Epithelial cell of proximal tubule (primary cell): ENCODE measurements around the gene ELP5. TPM values are rescaled to one million over a fixed set of nuclear protein-coding genes. Genes with fewer than 3 reads are reported as not detected.

Source experiments
- DNase-seq: peaks from one replicate; pipeline ENCODE4 v3.0.0-alpha.2; 2011; ENCODE audit warnings: low read depth
- H3K4me3 ChIP-seq: 2 replicates; pipeline ENCODE4 v1.5.1; 2011; ENCODE audit warnings: low read depth, mild to moderate bottlenecking, low read length
- CTCF ChIP-seq: conservative IDR thresholded peaks from 2 replicates; pipeline ENCODE4 v1.5.1; 2012; ENCODE audit warnings: low read depth, mild to moderate bottlenecking, low read length
- total RNA-seq: library from RNA; depleted of rRNA; stranded (reverse); fragments of >200 nt; gene quantifications from 2 replicates; pipeline ENCODE4 v1.2.3, GENCODE V29; 2015

The ELP5 gene
- total RNA-seq, 1 donor from 2014 or later = 37.0 TPM

DNA sequence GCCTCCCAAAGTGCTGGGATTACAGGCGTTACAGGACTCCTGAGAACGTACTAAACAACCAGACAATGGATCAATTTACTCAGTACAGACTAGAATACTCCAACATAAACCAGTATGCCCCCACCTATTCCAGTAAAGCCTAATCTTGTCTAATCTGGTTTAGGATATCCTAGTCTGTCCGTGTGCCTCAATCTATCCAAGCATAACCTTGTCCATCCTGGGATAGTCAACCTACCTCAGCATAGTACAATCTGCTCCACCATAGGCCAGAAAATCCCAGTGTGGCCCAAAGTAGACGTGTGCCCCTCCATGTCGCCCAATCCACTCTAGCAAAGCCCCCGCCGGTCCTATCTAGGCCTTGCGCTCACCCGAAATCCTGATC, 18.3 kb upstream of the ELP5 start:
- no peak for DNase-seq
- peak overlapping the region; percentile 72 for H3K4me3 ChIP-seq
- TF ChIP-seq CTCF = no peak

DNA sequence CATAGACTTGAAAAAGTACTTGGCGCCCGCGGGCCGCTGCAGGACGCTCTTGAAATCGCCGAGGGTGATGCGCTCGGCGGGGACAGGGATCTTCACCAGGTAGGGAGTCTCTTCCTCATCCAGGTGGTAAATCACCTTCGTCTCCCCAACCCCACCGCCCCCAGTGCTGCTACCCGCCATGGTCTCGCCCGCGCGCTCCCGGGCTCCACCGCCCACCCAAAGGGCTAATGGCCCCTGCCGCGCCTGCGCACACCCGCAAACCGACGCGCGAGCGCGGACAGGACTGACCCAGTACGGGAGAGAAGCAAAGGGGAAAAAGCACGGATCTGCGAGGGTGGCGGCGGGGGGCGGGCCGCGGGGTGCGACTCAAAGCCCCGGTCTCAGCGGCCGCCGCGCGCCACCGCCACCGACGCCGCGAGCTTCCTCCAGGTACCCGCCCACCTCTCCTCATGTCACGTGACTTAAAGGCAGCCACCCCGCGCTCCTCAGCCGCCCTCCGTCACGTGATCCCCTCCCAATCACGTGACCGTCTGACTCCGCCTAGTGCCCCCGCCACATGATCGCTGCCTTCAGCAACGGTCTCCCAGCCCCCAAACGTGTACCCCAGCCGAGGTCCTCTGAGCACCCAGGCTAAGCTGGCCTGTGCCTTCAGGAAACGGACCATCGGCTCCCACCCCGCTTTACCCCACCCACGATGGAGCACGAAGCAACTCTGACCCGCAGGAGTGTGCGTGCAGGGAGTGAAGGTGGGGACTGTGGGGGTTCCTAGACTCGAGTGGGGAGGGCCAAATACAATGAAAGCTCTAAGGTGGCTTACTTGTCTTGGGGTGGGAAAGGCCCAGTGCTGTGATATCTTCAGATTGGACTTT, 17.7 kb upstream of the ELP5 start, which contains the start of gene DVL2:
DVL2 (minus strand) TSS at position 435 of the 869 bp plus-strand sequence; CDS start at position 180, 255 bp downstream.
- TF ChIP-seq CTCF = no peak
- peak within 1 kb of the TSS; percentile 72 for H3K4me3 ChIP-seq
- DNase-seq = no peak

DNA sequence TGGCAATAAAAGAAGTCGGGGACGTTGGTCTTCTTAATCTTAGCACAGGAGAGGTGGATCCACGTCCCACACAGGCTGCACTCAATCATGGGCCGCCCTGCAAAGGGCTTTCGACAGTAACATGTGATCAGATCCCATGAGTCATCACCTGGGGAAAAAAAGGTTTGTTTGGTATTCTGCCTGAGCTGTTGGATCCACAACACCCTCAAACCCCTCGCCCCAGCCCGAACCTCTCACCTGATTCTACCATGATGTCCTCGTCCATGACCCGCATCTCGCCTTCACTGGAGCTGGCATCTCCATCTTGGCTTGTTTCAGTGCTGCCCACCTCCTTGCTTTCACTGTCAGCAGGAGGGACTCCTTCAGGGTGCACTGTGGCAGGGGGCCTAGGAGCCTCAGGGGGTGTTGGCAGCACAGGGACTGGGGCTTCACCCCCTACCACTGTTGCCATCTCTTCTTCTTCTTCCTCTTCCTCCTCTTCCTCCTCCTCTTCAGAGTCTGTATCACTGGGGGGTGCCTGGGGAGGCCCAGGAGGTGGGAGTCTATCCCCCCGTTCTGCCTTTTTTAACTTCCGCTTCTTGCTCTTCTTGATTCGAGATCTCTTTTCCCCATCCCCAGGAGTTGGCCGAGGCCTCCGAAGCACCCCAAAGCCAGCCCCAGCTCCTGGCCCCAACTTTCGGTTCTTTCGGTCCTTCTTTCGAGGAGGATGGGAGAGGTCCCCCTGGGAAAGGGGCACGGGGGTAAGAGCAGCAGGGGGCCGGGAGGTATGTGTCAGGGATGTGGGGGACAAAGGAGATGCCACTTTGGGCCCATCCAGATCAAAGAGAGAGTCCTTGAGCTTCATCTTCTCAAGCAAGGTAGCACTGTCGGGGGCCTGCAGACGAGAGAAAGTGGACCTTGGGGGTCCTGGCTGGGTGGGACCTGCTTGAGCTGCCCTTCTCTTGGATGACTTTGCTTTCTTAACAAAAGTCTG, 16.0 kb upstream of the ELP5 start:
- H3K4me3 ChIP-seq = peak overlapping the region; percentile 72
- DNase-seq = no peak
- no peak for TF ChIP-seq CTCF

- no peak for DNase-seq
- peak overlapping the region; percentile 90 for H3K4me3 ChIP-seq
Observed at GRCh38 chr17:7236808-7237207, 15.2 kb upstream of the ELP5 start.

DNA sequence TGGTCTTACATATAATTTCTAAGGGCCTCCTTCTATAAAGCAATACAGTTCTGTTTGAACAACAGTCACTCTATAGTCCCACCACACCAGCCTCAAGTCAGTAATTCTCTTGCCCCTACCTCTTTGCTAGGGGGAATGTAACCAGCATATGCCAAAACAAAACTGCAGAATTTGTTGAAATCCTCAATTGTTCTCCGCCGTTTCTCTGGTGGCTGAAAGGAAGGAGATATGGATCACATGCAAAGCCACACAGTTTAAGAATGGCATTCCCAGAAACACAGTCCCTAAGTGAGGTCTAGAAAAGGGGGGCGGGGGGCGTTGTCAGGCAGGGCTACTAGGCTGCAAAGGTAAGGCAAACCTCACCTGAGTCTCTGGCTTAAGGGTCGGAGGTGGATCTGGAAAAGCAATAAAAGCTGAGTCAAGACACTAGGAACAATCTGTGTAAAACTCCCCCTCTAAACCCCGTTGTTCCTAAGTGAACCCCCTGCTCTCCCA, 14.7 kb upstream of the ELP5 start:
- DNase-seq = no peak
- H3K4me3 ChIP-seq = peak overlapping the region; percentile 90
- no peak for TF ChIP-seq CTCF

More at GRCh38 chr17:7236808-7237207, 15.2 kb upstream of the ELP5 start:
- no peak for TF ChIP-seq CTCF

GRCh38 chr17:7237761-7238419, 14.1 kb upstream of the ELP5 start:
- no peak for DNase-seq
- H3K4me3 ChIP-seq = peak overlapping the region; percentile 90
- no peak for TF ChIP-seq CTCF
